HG02870 (cell line): ENCODE data around the gene NHLRC3.
"Not testable (repeated sequence)": the region's sequence is repeated elsewhere in the genome, so short reads cannot be mapped to it uniquely, and the experiment has no call there.

Source experiments
- ATAC-seq: cut with Tn5 transposase; IDR thresholded peaks from one replicate; pipeline ENCODE4 v1.9.1; 2021; ENCODE audit warnings: mild to moderate bottlenecking, moderate library complexity; ENCODE audit not compliant: unreplicated experiment

The NHLRC3 gene

GRCh38 chr13:39040206-39040605 lies 1.9 kb downstream of the NHLRC3 start:
- no peak for ATAC-seq

- peak; percentile 96 for ATAC-seq
Measured at GRCh38 chr13:39044536-39044935, 6.3 kb downstream of the NHLRC3 start.

DNA sequence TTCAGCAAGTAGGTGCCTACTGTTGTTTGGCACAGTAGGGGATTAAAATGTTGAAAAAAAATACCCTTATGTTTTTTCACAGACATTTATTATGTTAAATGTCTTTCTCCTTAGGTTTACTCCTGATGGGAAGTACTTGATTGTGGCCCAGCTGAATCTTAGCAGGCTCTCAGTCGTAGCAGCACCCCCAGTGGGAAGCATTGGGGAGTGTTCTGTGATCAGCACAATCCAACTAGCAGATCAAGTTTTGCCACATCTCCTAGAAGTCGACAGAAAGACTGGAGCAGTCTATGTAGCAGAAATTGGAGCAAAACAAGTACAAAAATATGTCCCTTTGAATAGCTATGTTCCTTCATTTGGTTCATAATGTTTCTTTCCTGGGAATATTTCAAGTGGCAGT lies 9.3 kb downstream of the NHLRC3 start:
- ATAC-seq: no peak

- ATAC-seq: no peak
Measured at GRCh38 chr13:39048806-39049205, 10.6 kb downstream of the NHLRC3 start.

DNA sequence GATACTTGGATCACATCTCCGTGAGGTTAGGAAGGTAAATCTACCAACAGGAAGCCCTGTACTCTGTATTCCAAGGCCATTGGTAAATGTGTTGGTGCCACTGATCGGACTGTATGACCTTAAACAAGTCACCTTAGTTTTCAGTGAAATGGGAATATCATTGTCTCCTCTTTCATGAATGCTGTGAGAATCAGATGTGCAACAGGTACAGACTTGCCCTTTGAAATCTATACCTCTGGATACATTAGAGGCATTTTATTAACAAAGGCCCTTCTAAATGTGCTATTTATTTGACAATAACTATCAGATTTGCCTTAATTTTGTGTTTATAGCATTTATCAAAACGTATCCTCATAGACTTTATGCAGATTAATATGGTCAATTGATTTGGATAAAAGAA lies 11.0 kb downstream of the NHLRC3 start:
- no peak for ATAC-seq

DNA sequence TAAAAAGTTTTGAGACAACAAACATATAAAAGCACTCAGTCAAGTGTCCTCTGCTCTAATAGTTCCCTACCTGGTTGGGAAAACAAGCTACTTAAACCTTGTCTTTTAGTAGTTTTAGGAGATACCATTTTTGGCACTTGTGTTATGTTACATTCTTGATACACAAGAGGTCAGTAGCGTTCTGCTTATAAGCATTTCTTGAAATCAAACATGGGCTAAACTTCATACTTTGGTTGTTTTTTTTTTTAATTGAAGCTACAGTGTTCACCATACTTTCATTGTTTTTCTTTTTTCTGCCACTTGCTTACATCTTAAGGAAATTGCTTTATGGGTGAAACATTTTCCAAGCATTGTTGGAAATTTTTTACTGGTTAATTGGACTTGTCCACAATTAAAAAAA lies 12.9 kb downstream of the NHLRC3 start:
- no peak for ATAC-seq

DNA sequence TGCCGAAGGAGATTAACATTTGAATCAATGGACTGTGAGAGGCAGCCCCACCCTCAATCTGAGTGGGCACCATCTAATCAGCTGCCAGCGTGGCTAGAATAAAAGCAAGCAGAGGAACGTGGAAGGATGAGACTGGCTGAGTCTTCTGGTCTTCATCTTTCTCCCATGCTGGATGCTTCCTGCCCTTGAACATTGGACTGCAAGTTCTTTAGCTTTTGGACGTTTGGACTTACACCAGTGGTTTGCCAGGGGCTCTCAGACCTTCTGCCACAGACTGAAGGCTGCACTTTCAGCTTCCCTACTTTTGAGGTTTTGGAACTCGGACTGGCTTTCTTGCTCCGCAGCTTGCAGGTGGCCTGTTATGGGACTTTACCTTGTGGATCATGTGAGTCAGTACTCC lies 14.7 kb downstream of the NHLRC3 start:
- no peak for ATAC-seq

DNA sequence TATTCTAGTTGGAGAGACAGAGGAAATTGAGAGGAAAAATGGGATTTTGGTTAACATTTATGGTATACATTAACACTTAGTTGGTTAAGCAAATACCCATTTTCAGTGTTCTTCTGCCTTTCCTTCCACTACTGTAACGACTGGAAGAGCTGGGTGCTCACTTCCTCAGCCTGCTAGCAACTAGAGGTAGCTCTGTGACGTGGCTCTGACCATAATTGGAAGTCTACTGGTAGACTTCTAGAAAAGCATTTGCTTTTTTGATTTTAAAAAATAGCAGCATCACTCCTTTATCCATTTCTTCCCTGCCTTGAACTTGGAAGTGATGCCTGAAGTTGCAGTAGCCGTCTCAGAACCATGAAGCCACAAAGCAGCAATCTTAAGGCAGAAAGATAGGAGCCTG lies 15.9 kb downstream of the NHLRC3 start:
- peak; percentile 84 for ATAC-seq

DNA sequence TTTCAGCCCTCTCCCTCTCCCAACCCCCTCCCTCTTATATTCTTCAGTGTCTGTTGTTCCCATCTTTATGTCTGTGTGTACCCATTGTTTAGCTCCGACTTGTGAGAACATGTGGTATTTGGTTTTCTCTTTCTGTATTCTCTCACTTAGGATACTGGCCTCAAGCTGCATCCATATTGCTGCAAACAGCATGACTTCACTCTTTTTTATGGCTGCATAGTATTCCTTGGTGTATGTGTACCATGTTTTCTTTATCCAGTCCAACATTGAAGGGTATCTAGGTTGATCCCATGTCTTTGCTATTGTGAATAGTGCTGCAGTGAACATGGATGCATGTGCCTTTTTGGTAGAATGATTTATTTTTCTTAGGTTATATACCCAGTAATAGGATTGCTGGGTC lies 17.8 kb downstream of the NHLRC3 start:
- no peak for ATAC-seq

- no peak for ATAC-seq
Measured at GRCh38 chr13:39058040-39058439, 19.8 kb downstream of the NHLRC3 start.

DNA sequence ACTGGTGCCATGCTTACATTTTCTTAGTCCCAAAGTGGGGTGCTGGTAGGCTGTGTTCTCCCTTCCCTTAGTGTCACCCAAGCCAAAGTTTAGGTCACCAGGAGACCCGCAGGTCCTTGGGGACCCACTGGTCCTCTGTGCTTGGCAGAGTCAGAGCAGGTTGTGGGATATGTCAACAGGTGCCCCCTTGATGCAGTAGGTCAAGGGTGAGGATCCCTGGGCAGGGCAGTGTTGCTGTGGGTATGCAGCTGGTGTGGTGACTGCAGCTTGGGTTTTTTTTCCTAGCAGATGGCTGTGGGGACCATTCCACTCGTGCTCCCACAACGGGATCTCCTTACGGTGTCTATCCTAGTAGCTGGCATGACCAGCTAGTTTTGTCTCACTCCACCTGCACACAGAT lies 23.7 kb downstream of the NHLRC3 start:
- no peak for ATAC-seq

DNA sequence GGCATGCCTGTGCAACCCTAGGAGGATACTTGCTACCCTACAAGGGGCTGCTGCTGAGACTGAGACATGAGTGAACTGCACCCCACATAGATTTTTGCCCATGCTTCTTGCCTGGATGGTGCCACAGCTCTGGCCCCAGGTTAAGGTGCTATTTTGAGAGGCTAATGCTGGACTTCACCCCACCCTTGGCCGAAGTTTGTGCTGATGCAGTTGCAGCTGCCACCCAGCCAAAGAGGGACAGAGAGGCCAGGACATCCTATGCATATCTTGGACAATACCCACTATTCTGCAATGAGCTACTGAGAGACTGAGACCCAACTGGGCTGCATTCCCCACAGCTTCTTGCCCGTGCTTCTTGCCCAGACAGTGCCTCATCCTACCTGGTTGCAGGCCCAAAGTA lies 34.6 kb downstream of the NHLRC3 start:
- ATAC-seq: no peak

DNA sequence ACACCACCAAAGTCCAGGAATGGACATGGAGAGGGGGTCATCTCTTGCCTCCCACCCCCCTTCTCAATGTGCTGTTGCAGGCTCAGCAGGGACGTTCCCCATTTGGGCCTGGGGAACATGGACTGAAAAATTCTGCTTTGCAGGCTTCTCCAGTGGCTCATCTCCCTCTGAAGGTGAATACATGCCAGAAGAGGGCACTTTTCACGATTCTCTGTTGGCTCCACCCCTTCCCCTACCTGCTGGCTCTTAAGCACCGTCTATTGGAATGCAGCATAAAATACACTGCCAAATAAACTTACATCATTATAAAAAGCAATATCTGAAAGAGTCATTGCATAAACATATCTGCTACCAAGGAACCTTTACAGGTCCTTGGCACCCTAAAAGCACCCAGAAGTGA lies 35.7 kb downstream of the NHLRC3 start:
- ATAC-seq: no peak

DNA sequence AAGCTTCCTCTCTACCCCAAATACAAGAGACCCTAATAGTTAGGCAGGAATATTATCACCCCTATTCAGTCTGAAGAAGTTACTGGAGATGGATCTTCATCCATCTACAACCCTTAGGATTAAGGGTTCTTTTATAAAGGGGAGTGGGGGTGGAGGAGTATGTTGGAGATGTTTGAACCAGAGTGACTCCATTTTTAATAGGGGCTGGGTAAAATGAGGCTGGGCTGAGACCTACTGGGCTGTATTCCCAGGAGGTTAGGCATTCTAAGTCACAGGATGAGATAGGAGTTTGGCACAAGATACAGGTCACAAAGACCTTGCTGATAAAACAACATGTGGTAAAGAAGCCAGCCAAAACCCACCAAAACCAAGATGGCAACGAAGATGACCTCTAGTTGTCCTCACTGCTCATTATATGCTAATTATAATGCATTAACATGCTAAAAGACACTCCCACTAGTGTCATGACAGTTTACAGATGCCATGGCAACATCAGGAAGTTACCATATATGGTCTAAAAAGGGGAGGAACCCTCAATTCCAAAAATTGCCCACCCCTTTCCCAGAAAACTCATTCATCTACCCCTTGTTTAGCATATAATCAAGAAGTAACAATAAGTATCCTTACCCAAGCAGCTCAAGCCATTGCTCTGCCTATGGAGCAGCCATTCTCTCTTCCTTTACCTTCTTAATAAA lies 48.1 kb downstream of the NHLRC3 start:
- ATAC-seq: not testable (repeated sequence)

DNA sequence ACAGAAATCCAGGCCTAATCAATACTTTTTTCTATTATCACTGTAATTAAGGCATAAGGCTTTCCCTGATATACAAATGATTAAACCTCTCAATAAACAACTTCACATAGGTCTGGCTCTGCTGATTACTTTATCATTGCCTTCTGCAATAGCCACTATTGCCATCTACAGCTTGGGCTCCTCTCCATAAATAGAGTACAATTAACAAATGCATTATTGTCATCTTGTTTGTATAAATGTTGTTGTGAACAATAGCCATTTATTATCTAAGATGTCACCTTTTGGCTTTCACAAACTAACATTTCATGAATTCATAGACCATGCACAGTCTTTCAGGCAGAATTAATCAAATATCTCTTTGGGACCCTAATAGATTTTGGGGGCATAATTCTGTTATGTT lies 53.3 kb downstream of the NHLRC3 start:
- ATAC-seq: no peak

DNA sequence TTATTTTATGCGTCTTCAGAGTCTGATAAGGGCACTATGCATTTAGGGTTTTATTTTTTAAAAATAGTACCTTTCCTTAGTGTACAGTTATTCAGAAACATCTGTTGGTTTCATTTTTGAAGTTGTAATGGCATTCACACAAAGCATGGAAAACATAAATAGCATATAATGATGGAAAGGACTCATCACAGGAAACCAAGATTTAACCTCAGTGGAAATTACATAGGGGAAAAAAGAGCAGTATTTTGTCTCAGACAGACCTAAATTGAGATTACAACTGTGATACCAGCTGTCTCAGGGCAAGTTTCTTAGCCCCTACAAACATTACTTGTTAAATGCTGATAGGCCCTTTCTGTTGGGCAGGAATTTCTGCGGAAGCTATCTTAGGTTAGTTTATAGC lies 57.2 kb downstream of the NHLRC3 start:
- peak; percentile 76 for ATAC-seq

- ATAC-seq: no peak
Measured at GRCh38 chr13:39099231-39099630, 61.0 kb downstream of the NHLRC3 start.
